Stimulated activated CD4-positive, alpha-beta T cell treated with anti-CD3 and anti-CD28 coated beads, TNF-alpha, amount 100 ng/mL, for 1 hour (primary cell): ENCODE data around the gene CSNK1A1.
A peak's percentile ranks its signal among the peaks of the same experiment; 100 is the strongest.
"Not testable (repeated sequence)": the region's sequence is repeated elsewhere in the genome, so short reads cannot be mapped to it uniquely, and the experiment has no call there.

Source experiments
- DNase-seq, 3 donors: peaks; one replicate each; pipeline ENCODE4 v3.0.0-alpha.2; 2020; ENCODE audit warnings: low read depth in 3 of 3, low spot score in 1 of 3

Gene CSNK1A1

GRCh38 chr5:149456597-149457392 is 94.4 kb downstream of the CSNK1A1 start:
- DNase-seq: no peak

- no peak for DNase-seq
These were observed 95.3 kb downstream of the CSNK1A1 start for GRCh38 chr5:149455889-149456409.

- DNase-seq: no peak
These were observed 97.4 kb downstream of the CSNK1A1 start for GRCh38 chr5:149453618-149454415.

- no peak for DNase-seq
These were observed 98.3 kb downstream of the CSNK1A1 start for GRCh38 chr5:149452665-149453617.

- DNase-seq: no peak
These were observed 99.1 kb downstream of the CSNK1A1 start for GRCh38 chr5:149452007-149452664.

- DNase-seq: no peak
These were observed 101.0 kb downstream of the CSNK1A1 start for GRCh38 chr5:149450199-149450598.

- no peak for DNase-seq
These were observed 102.2 kb downstream of the CSNK1A1 start for GRCh38 chr5:149448831-149449714.

GRCh38 chr5:149448431-149448830 is 102.8 kb downstream of the CSNK1A1 start:
- no peak for DNase-seq

GRCh38 chr5:149447373-149448367 is 103.6 kb downstream of the CSNK1A1 start:
- no peak for DNase-seq

GRCh38 chr5:149446794-149447193 is 104.4 kb downstream of the CSNK1A1 start:
- not testable (repeated sequence) for DNase-seq

- no peak for DNase-seq
These were observed 105.4 kb downstream of the CSNK1A1 start for GRCh38 chr5:149445739-149446369.

- DNase-seq: no peak
These were observed 105.9 kb downstream of the CSNK1A1 start for GRCh38 chr5:149445343-149445738.

GRCh38 chr5:149444430-149444829 is 106.8 kb downstream of the CSNK1A1 start:
- not testable (repeated sequence) for DNase-seq

GRCh38 chr5:149443210-149443609 is 108.0 kb downstream of the CSNK1A1 start:
- DNase-seq: no peak

- peak; percentile 21 to 65 (median 47) for DNase-seq
These were observed 108.6 kb downstream of the CSNK1A1 start for GRCh38 chr5:149442563-149443182.
